Peyer's patch (tissue), 4 donors: ENCODE results near the gene KRTAP8-1. TPM values are rescaled to one million over a fixed set of nuclear protein-coding genes. Genes with fewer than 3 reads are reported as not detected.

Experiments used
- DNase-seq, 3 donors: peaks; one replicate each; pipeline ENCODE4 v3.0.0-alpha.2; 2017 to 2019
- H3K27ac ChIP-seq, 4 donors: fragments of 200-600 bp; sonication (generic); one replicate each; pipeline ENCODE4 v1.5.1; 2016 to 2019
- H3K27me3 ChIP-seq, 2 donors: fragments of 200-600 bp; sonication (generic); one replicate each; pipeline ENCODE4 v1.5.1; 2019
- H3K36me3 ChIP-seq, 3 donors: fragments of 200-600 bp; sonication (generic); one replicate each; pipeline ENCODE4 v1.5.1; 2016 to 2019
- H3K4me1 ChIP-seq, 4 donors: fragments of 200-600 bp; sonication (generic); one replicate each; pipeline ENCODE4 v1.5.1; 2016 to 2019
- H3K4me3 ChIP-seq, 4 donors: fragments of 200-600 bp; sonication (generic); 1 replicate in 3 of 4; 2 replicates in 1 of 4; pipeline ENCODE4 v1.5.1; 2016 to 2019; ENCODE audit warnings: mild to moderate bottlenecking in 1 of 4
- H3K9me3 ChIP-seq, 4 donors: fragments of 200-600 bp; sonication (generic); one replicate each; pipeline ENCODE4 v1.5.1; 2016 to 2019; ENCODE audit warnings: mild to moderate bottlenecking in 1 of 4
- CTCF ChIP-seq, 6 experiments: fragments of 450-650 bp in 4 of 6; fragments of 200-600 bp in 2 of 6; sonication (generic) in 1 of 6; IDR thresholded peaks; one replicate each; pipeline ENCODE4 v1.5.1; 2017 to 2019; ENCODE audit warnings: antibody characterized with exemption in 6 of 6, mild to moderate bottlenecking in 3 of 6, moderate library complexity in 1 of 6
- POLR2A ChIP-seq, 2 donors: fragments of 450-650 bp; IDR thresholded peaks; one replicate each; pipeline ENCODE4 v1.5.1; 2017; ENCODE audit warnings: antibody characterized with exemption in 2 of 2, mild to moderate bottlenecking in 2 of 2, moderate library complexity in 2 of 2
- small RNA-seq, 2 donors: library from RNA; depleted of rRNA; stranded (forward); fragments of <200 nt; gene quantifications; one replicate each; pipeline ENCODE3, GENCODE V24; 2016
- total RNA-seq, 4 donors: library from RNA; depleted of rRNA; stranded (reverse); fragments of >200 nt; gene quantifications; one replicate each; pipeline ENCODE4 v1.1.0, GENCODE V29; 2016

The KRTAP8-1 gene
- total RNA-seq, 4 donors from 2014 or later = not detected

- Histone ChIP-seq H3K27me3 (no peaks in the 10 kb centered on the region), H3K4me1 (no peaks in the 10 kb centered on the region), H3K4me3 (no peak overlapping the region), H3K9me3 (no peaks in the 10 kb centered on the region), H3K36me3 (no peaks in the 10 kb centered on the region), H3K27ac (no peak overlapping the region)
- TF ChIP-seq POLR2A (IDR thresholded peaks at IDR 0.05) = no peak
- TF ChIP-seq CTCF (IDR thresholded peaks at IDR 0.05) = no peak
- no peak for DNase-seq
These were observed 33.8 kb downstream of the KRTAP8-1 start for GRCh38 chr21:30779249-30779648.

- Histone ChIP-seq H3K27me3 (no peaks in the 10 kb centered on the region), H3K9me3 (no peaks in the 10 kb centered on the region), H3K27ac (no peak overlapping the region), H3K36me3 (no peaks in the 10 kb centered on the region), H3K4me1 (no peaks in the 10 kb centered on the region), H3K4me3 (no peak overlapping the region)
- no peak for DNase-seq
- TF ChIP-seq POLR2A (IDR thresholded peaks at IDR 0.05) (no peak), CTCF (IDR thresholded peaks at IDR 0.05) (no peak)
These were observed 43.2 kb downstream of the KRTAP8-1 start for GRCh38 chr21:30769724-30770431.

Small RNAs within 50 kb of the gene (small RNA-seq; reads per million reads assigned to genes)
- gene AP000244.1 (0 reads per million in 2 donors), gene KRTAP8-2P (0 reads per million in 2 donors), gene KRTAP8-3P (0 reads per million in 2 donors)

Other genes starting within 250 kb of the KRTAP8-1 start
- not detected for gene KRTAP22-2, start 222.9 kb downstream of the KRTAP8-1 start, total RNA-seq
- not detected for gene KRTAP6-3, start 220.8 kb downstream of the KRTAP8-1 start, total RNA-seq
- not detected for gene KRTAP6-2, start 214.4 kb downstream of the KRTAP8-1 start, total RNA-seq
- gene KRTAP22-1, start 212.2 kb downstream of the KRTAP8-1 start, total RNA-seq = not detected
- not detected for gene KRTAP6-1, start 199.3 kb downstream of the KRTAP8-1 start, total RNA-seq
- gene KRTAP20-1, start 196.8 kb downstream of the KRTAP8-1 start, total RNA-seq = not detected
- not detected for gene KRTAP20-4, start 192.6 kb downstream of the KRTAP8-1 start, total RNA-seq
- not detected for gene KRTAP20-2, start 178.1 kb downstream of the KRTAP8-1 start, total RNA-seq
- not detected for gene KRTAP20-3, start 170.4 kb downstream of the KRTAP8-1 start, total RNA-seq
- gene KRTAP21-3, start 94.5 kb downstream of the KRTAP8-1 start, total RNA-seq = not detected
- gene KRTAP21-2, start 66.0 kb downstream of the KRTAP8-1 start, total RNA-seq = not detected
- not detected for gene KRTAP21-1, start 57.8 kb downstream of the KRTAP8-1 start, total RNA-seq
- not detected for gene KRTAP7-1, start 16.5 kb upstream of the KRTAP8-1 start, total RNA-seq
- not detected for gene KRTAP11-1, start 68.3 kb upstream of the KRTAP8-1 start, total RNA-seq
- not detected for gene KRTAP19-8, start 225.2 kb upstream of the KRTAP8-1 start, total RNA-seq